Bronchial epithelial cell (primary cell): ENCODE results near the gene UBL4A. TPM values are rescaled to one million over a fixed set of nuclear protein-coding genes. Genes with fewer than 3 reads are reported as not detected.

Source experiments
- DNase-seq: peaks from one replicate; pipeline ENCODE4 v3.0.0-alpha.2; 2010; ENCODE audit warnings: low read depth
- FAIRE-seq: peaks from 2 replicates; lab custom pipeline; 2011; peaks lifted over from hg19 to GRCh38; lab: Jason Lieb, UNC
- H3K27me3 ChIP-seq: 2 replicates; pipeline ENCODE4 v1.5.1; 2011; ENCODE audit warnings: low read length; ENCODE audit not compliant: control insufficient read depth, insufficient read depth
- H3K36me3 ChIP-seq: 2 replicates; pipeline ENCODE4 v1.5.1; 2011; ENCODE audit warnings: low read length; ENCODE audit not compliant: control insufficient read depth, insufficient read depth
- H3K4me3 ChIP-seq: 2 replicates; pipeline ENCODE4 v1.5.1; 2011; ENCODE audit warnings: mild to moderate bottlenecking, low read depth, low read length, control low read depth
- total RNA-seq: library from RNA; depleted of rRNA; stranded (reverse); fragments of >200 nt; gene quantifications from 2 replicates; pipeline ENCODE4 v1.2.1, GENCODE V29; 2014
- TF ChIP-seq, protein P1 (sequence below): IDR thresholded peaks from 2 replicates; pipeline ENCODE4 v1.5.1; 2011; ENCODE audit warnings: mild to moderate bottlenecking, moderate library complexity, low read length, control low read depth, inconsistent platforms; ENCODE audit not compliant: insufficient read depth, severe bottlenecking

UBL4A gene
- total RNA-seq, 1 donor from 2014 or later: 59.2 TPM

DNA sequence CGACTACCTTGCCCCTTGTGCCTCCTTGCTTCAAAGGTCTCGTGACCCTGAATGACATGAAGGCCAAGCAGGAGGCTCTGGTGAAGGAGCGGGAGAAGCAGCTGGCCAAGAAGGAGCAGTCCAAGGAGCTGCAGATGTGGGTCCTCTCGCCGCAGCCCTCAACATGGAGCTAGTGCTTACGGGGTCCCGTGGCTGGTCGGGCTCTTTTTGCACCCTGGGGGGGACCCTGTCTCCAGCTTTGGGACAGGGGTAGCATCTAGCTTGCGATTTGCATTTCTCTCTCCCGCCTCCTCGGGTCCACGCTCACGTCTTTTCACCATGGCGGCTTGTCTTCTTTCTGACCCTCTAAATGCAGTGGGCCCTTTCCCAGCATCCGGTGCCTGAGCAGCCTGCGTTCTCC is 40.6 kb downstream of the UBL4A start:
- DNase-seq (no peak), FAIRE-seq (no peak)
- no peak overlapping the region for H3K4me3 ChIP-seq
- H3K36me3 ChIP-seq: peaks cover 21% of the 10 kb centered on the region
- H3K27me3 ChIP-seq: no peaks in the 10 kb centered on the region
- TF ChIP-seq, protein P1, sequence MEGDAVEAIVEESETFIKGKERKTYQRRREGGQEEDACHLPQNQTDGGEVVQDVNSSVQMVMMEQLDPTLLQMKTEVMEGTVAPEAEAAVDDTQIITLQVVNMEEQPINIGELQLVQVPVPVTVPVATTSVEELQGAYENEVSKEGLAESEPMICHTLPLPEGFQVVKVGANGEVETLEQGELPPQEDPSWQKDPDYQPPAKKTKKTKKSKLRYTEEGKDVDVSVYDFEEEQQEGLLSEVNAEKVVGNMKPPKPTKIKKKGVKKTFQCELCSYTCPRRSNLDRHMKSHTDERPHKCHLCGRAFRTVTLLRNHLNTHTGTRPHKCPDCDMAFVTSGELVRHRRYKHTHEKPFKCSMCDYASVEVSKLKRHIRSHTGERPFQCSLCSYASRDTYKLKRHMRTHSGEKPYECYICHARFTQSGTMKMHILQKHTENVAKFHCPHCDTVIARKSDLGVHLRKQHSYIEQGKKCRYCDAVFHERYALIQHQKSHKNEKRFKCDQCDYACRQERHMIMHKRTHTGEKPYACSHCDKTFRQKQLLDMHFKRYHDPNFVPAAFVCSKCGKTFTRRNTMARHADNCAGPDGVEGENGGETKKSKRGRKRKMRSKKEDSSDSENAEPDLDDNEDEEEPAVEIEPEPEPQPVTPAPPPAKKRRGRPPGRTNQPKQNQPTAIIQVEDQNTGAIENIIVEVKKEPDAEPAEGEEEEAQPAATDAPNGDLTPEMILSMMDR: no peak

DNA sequence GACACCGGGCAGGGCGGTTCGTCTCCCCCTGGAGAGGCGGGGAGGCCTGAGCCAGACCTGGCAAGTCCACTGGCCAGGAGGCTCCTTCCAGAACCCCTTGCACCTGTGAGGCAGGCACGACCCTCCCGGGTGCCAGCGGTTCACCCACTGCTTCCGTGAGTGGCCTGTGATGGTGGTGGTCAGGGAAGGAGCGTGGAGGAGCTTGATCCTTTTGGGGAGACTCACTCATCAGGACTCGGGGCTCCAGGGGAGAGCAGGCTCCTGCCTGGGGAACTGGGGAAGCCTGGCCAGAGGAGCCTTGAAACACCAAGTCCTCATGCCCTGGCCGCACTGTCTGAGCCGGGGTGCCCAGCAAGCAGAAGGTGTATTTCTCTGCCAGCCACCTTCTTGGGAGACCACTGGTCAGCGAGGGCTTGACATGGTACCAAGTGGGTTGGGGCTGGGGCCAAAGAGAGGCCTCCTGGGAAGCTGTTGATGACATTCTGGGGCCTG is 41.6 kb downstream of the UBL4A start:
- no peaks in the 10 kb centered on the region for H3K27me3 ChIP-seq
- TF ChIP-seq, protein P1: no peak

DNA sequence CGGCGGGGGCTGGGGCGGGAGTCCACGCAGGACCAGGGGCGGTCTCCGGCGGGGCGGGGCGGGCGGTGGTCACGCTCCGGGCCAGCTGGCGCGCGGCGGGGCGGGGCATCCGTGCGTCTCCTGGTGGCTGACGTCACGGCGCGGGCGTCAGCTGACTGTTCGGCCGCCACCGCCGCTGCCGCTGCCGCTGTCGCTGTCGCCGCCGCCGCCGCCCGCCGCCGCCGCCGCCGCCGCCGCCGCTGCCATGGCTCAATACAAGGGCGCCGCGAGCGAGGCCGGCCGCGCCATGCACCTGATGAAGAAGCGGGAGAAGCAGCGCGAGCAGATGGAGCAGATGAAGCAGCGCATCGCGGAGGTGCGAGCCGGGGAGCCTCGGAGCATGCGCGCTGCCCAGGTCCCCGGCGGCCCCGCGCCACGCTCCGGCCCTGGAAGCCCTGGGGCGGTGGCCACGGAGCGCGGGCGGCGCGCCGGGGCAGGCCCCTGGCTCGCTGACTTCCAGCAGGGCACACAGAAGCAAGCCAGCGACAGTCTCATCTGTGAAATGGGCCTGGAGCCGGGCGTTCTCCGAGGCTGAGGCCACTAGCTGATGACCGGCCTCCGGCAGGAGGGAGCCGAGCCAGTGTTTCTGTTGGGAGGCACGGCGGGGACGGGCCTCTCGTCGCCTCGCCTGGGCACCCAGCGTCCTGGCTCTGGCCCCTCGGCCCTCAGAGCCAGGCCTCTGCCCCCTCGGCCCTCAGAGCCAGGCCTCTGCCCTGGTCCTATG is 42.2 kb downstream of the UBL4A start, which contains the start of gene FAM50A:
TSS of gene FAM50A (plus strand) at position 150 of the 763 bp plus-strand sequence. CDS start at position 245, 95 bp downstream.
- TF ChIP-seq, protein P1: no peak
- Histone ChIP-seq H3K27me3 (no peaks in the 10 kb centered on the region), H3K4me3 (peak within 1 kb of the TSS; percentile 54), H3K36me3 (peaks cover 16% of the 10 kb centered on the region)
- DNase-seq: peak; percentile 6
- no peak for FAIRE-seq

More for the DNA sequence above, 41.6 kb downstream of the UBL4A start:
- DNase-seq: no peak
- no peak for FAIRE-seq
- peak overlapping the region; percentile 54 for H3K4me3 ChIP-seq
- H3K36me3 ChIP-seq: peaks cover 18% of the 10 kb centered on the region

DNA sequence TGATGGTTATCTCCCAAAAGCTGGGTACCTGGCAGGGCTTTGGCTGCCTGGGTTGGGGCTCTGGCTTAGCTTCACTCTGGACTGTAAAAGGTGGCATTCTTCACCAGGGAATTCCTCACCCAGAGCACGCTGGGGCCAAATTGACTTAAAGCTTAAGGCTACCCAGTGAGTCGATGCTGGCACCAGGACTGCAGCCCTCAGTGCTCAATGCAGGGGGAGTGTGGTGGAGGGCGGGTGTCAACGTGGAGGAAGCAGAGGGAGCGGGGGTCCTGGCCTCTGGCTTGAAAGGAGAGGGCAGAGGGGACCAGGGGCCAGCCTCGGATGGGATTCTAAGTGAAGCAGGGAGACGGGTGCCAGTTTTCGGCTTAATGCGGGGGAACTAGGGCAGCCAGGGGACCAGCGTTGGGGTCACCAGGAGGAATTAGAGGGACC is 42.9 kb downstream of the UBL4A start:
- no peaks in the 10 kb centered on the region for H3K27me3 ChIP-seq
- peak overlapping the region; percentile 18 for H3K4me3 ChIP-seq
- no peak for FAIRE-seq
- no peak for DNase-seq
- TF ChIP-seq, protein P1: no peak
- peaks cover 16% of the 10 kb centered on the region for H3K36me3 ChIP-seq

DNA sequence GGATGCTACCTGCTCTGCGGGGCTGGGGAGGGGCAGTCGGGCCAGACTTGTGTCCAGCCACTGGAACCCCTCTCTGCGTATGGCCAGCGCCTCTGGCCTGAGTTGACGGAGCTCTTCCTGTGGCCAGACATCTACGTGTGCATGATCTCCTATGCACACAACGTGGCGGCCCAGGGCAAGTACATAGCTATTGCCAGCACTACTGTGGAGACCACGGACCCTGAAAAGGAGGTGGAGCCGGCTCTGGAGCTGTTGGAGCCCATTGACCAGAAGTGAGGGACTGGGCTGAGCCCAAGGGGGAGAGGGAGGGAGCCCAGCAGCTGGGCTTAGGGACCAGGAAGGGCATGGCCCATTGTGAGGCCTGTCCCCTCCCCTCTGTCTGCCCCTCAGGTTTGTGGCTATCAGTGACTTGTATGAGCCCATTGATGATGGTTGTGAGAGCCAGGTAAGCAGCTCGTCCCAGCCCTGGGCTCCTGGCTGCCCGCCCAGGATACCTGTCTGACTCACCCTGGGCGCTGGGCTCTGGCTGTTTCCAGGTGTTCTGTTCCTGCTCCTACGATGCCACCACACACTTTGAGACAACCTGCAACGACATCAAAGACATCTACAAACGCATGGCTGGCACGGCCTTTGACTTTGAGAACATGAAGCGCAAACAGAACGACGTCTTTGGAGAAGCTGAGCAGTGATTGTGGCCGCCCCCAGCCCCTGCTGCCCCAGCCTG is 44.3 kb downstream of the UBL4A start:
- Histone ChIP-seq H3K4me3 (no peak overlapping the region), H3K36me3 (peaks cover 16% of the 10 kb centered on the region), H3K27me3 (no peaks in the 10 kb centered on the region)
- peak; percentile 58 for DNase-seq
- TF ChIP-seq, protein P1: no peak
- FAIRE-seq: peak; percentile 13
